ENCODE data around the gene TBC1D2B.

Gene TBC1D2B

GRCh38 chr15:78083687-78084448, 6.4 kb upstream of the TBC1D2B start:
- no peak overlapping the region for H3K27ac ChIP-seq (replicated peaks)
- peak in 1 of 2 experiments; percentile 26 for DNase-seq (ENCODE audit: low read depth in 1 of 2, low spot score in 1 of 2)
- no peaks in the 10 kb centered on the region for H3K27me3 ChIP-seq (ENCODE audit: insufficient read depth, poor library complexity, severe bottlenecking)
- TF ChIP-seq POLR2AphosphoS5 (IDR thresholded peaks at IDR 0.05; ENCODE audit: low read depth): no peak
- TF ChIP-seq, protein P1, sequence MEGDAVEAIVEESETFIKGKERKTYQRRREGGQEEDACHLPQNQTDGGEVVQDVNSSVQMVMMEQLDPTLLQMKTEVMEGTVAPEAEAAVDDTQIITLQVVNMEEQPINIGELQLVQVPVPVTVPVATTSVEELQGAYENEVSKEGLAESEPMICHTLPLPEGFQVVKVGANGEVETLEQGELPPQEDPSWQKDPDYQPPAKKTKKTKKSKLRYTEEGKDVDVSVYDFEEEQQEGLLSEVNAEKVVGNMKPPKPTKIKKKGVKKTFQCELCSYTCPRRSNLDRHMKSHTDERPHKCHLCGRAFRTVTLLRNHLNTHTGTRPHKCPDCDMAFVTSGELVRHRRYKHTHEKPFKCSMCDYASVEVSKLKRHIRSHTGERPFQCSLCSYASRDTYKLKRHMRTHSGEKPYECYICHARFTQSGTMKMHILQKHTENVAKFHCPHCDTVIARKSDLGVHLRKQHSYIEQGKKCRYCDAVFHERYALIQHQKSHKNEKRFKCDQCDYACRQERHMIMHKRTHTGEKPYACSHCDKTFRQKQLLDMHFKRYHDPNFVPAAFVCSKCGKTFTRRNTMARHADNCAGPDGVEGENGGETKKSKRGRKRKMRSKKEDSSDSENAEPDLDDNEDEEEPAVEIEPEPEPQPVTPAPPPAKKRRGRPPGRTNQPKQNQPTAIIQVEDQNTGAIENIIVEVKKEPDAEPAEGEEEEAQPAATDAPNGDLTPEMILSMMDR (IDR thresholded peaks at IDR 0.05; ENCODE audit: insufficient read depth, low read length): no peak
- TF ChIP-seq GABPA (IDR thresholded peaks at IDR 0.05; ENCODE audit: low read depth): no peak
- no peak for TF ChIP-seq SPI1 (IDR thresholded peaks at IDR 0.05; ENCODE audit: borderline replicate concordance, low read depth)
- TF ChIP-seq, protein P2, sequence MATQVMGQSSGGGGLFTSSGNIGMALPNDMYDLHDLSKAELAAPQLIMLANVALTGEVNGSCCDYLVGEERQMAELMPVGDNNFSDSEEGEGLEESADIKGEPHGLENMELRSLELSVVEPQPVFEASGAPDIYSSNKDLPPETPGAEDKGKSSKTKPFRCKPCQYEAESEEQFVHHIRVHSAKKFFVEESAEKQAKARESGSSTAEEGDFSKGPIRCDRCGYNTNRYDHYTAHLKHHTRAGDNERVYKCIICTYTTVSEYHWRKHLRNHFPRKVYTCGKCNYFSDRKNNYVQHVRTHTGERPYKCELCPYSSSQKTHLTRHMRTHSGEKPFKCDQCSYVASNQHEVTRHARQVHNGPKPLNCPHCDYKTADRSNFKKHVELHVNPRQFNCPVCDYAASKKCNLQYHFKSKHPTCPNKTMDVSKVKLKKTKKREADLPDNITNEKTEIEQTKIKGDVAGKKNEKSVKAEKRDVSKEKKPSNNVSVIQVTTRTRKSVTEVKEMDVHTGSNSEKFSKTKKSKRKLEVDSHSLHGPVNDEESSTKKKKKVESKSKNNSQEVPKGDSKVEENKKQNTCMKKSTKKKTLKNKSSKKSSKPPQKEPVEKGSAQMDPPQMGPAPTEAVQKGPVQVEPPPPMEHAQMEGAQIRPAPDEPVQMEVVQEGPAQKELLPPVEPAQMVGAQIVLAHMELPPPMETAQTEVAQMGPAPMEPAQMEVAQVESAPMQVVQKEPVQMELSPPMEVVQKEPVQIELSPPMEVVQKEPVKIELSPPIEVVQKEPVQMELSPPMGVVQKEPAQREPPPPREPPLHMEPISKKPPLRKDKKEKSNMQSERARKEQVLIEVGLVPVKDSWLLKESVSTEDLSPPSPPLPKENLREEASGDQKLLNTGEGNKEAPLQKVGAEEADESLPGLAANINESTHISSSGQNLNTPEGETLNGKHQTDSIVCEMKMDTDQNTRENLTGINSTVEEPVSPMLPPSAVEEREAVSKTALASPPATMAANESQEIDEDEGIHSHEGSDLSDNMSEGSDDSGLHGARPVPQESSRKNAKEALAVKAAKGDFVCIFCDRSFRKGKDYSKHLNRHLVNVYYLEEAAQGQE (IDR thresholded peaks at IDR 0.05; ENCODE audit: insufficient replicate concordance, low read depth): no peak
- H3K4me3 ChIP-seq (replicated peaks; ENCODE audit: insufficient read depth, low read length): no peak overlapping the region

DNA sequence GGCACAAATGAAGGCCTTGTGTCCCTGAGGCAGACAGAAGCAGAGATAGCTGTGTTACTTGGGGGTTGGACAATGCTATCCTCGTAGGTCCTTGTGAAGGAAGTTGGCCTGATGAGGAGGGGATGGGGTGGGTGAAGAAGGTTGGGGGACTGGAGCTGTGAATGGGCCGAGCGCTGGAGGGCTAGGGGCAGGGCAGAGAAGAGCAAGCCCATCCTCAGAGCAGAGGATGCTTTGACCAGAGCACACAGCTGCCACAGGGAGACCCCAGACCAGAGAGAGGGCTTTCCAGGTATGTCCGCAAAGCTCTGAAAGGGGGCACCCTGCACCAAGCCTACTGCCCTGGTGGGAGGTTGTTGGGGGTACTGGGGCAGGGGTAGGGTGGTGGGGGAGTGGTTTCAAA, 5.7 kb upstream of the TBC1D2B start:
- TF ChIP-seq GABPA (IDR thresholded peaks at IDR 0.05; ENCODE audit: low read depth): no peak
- no peak for TF ChIP-seq POLR2AphosphoS5 (IDR thresholded peaks at IDR 0.05; ENCODE audit: low read depth)
- TF ChIP-seq SPI1 (IDR thresholded peaks at IDR 0.05; ENCODE audit: borderline replicate concordance, low read depth): no peak
- TF ChIP-seq, protein P2 (IDR thresholded peaks at IDR 0.05; ENCODE audit: insufficient replicate concordance, low read depth): no peak
- TF ChIP-seq, protein P1 (IDR thresholded peaks at IDR 0.05; ENCODE audit: insufficient read depth, low read length): no peak
- Histone ChIP-seq H3K27ac (replicated peaks) (no peak overlapping the region), H3K4me3 (replicated peaks; ENCODE audit: insufficient read depth, low read length) (no peak overlapping the region), H3K27me3 (ENCODE audit: insufficient read depth, poor library complexity, severe bottlenecking) (no peaks in the 10 kb centered on the region)
- no peak for DNase-seq (ENCODE audit: low read depth in 1 of 2, low spot score in 1 of 2)

DNA sequence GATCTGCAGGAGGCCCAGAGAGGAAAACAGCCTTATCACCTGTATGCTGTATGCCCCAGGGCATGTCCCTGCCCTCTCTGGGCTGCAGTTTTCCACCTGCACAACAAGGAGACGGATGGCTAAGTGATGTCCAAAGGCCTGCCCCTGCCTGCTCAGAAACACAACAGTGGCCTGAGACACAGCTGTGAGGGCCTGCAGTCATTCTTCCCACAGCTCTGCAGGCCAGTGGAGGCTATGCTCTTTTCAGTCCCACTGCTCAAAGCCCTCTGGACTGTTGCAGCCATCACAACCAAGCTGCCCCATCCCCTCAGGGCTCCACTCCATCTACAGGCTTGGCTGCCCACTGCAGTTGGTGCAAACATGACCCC, 5.2 kb upstream of the TBC1D2B start:
- TF ChIP-seq, protein P2 (IDR thresholded peaks at IDR 0.05; ENCODE audit: insufficient replicate concordance, low read depth): no peak
- TF ChIP-seq, protein P1 (IDR thresholded peaks at IDR 0.05; ENCODE audit: insufficient read depth, low read length): no peak
- no peak overlapping the region; the same call in 1 of the 2 replicates for H3K27ac ChIP-seq (replicated peaks)
- no peak for DNase-seq (ENCODE audit: low read depth in 1 of 2, low spot score in 1 of 2)
- H3K27me3 ChIP-seq (ENCODE audit: insufficient read depth, poor library complexity, severe bottlenecking): no peaks in the 10 kb centered on the region
- no peak overlapping the region for H3K4me3 ChIP-seq (replicated peaks; ENCODE audit: insufficient read depth, low read length)

Data from HL-60 (cell line).